ENCODE results near the gene MEN1.
A peak's percentile ranks its signal among the peaks of the same experiment; 100 is the strongest.

MEN1 gene

GRCh38 chr11:64764040-64764611 is 46.2 kb downstream of the MEN1 start:
- Histone ChIP-seq H3K36me3 (ENCODE audit: insufficient read depth) (peaks cover 14% of the 10 kb centered on the region; the same call in 1 of the 2 replicates), H3K9ac (no peak overlapping the region), H3K4me1 (ENCODE audit: low read depth, poor library complexity, severe bottlenecking) (peaks cover 14% of the 10 kb centered on the region), H2AFZ (ENCODE audit: low read depth) (no peak overlapping the region), H3K27me3 (ENCODE audit: insufficient read depth, low read depth) (no peaks in the 10 kb centered on the region), H4K20me1 (ENCODE audit: insufficient read depth) (peaks cover 9% of the 10 kb centered on the region; the same call in 1 of the 2 replicates), H3K79me2 (ENCODE audit: insufficient read depth, low read depth) (0 out of 2 replicates have a peak, but pooled peaks cover 6% of the 10 kb centered on the region), H3K4me2 (no peak overlapping the region), H3K27ac (peak overlapping the region; percentile 7; the same call in 1 of the 2 replicates), H3K4me3 (IDR thresholded peaks at IDR 0.05; ENCODE audit: insufficient read depth, low read depth, low read length) (no peak overlapping the region)
- TF ChIP-seq CTCF (conservative IDR thresholded peaks at IDR 0.05; ENCODE audit: low read depth, low read length) = no peak

GRCh38 chr11:64763526-64764039 is 46.8 kb downstream of the MEN1 start:
- Histone ChIP-seq H4K20me1 (ENCODE audit: insufficient read depth) (peaks cover 9% of the 10 kb centered on the region; the same call in 1 of the 2 replicates), H3K4me2 (no peak overlapping the region)
- TF ChIP-seq CTCF (conservative IDR thresholded peaks at IDR 0.05; ENCODE audit: low read depth, low read length) = no peak

DNA sequence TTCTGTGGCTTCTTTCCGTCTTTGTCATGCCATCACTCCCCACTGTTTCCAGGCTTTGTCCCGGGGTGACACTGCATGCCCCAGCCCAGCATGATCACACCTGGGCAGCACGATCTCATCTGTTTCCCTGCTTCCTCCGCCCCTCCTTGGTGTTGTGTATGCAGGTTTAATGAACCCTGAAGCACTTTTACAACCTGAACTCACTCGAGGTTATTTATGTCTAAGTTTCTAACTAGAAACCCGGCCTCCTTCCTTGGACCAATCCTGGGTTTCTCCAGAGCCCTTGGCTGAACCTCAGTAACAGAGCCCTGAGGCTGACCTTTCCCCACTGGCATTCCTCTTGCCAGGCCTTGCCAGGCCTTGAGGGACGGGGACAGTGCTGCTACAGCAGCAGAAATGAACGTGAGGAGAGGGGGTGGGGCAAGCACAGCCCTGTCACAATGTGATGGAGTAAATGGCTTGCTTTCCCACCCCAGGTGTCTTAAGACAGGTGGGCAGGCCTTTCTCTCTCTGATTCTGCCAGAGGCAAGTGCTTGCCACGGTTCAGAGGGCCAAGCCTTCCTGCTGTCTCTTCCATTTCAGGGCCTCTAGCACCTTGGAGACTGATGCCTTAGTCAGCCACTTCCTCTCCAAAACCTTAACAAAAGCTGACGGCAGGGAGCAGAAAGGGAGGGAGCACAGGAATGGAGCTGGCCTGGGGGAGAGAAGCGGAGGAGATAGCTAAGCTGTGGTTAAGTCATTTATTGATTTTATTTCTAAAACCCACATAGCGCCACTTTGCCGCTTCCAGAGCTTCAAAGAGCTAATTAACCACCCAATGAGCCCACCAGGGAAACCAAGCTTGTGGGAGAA is 47.5 kb downstream of the MEN1 start:
- Histone ChIP-seq H3K27ac (no peak overlapping the region; the same call in 1 of the 2 replicates), H3K79me2 (ENCODE audit: insufficient read depth, low read depth) (no peaks in the 10 kb centered on the region)
- no peak for TF ChIP-seq CTCF (conservative IDR thresholded peaks at IDR 0.05; ENCODE audit: low read depth, low read length)

More at GRCh38 chr11:64763526-64764039, 46.8 kb downstream of the MEN1 start:
- Histone ChIP-seq H3K4me1 (ENCODE audit: low read depth, poor library complexity, severe bottlenecking) (peaks cover 14% of the 10 kb centered on the region), H2AFZ (ENCODE audit: low read depth) (no peak overlapping the region), H3K9ac (no peak overlapping the region), H3K4me3 (IDR thresholded peaks at IDR 0.05; ENCODE audit: insufficient read depth, low read depth, low read length) (no peak overlapping the region), H3K36me3 (ENCODE audit: insufficient read depth) (peaks cover 12% of the 10 kb centered on the region; the same call in 1 of the 2 replicates), H3K27me3 (ENCODE audit: insufficient read depth, low read depth) (no peaks in the 10 kb centered on the region), H3K27ac (peak overlapping the region; percentile 7; the same call in 1 of the 2 replicates), H3K79me2 (ENCODE audit: insufficient read depth, low read depth) (0 out of 2 replicates have a peak, but pooled peaks cover under 1% of the 10 kb centered on the region)

DNA sequence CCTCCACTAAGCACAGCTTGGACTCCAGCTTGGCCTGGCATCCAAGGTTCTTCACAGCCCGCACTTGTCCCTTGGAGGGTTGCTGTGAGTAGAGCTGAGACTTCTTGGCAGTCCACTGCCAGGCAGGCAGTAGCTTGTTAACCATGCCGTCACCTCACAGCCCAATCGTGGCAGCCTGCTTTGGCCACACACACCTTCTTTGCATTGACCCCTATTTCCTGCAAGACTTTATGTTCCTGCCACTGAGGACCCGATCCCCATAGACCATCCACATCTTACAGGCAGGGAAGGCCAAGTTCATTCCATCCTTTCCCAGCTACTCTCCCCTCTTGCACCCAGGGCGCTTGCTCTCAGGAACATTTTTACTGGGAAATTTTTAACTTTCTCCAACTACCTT is 48.1 kb downstream of the MEN1 start:
- Histone ChIP-seq H3K36me3 (ENCODE audit: insufficient read depth) (peaks cover 6% of the 10 kb centered on the region; the same call in 1 of the 2 replicates), H3K4me3 (IDR thresholded peaks at IDR 0.05; ENCODE audit: insufficient read depth, low read depth, low read length) (no peak overlapping the region), H3K4me1 (ENCODE audit: low read depth, poor library complexity, severe bottlenecking) (peaks cover 11% of the 10 kb centered on the region), H3K27ac (no peak overlapping the region), H3K9ac (no peak overlapping the region), H3K27me3 (ENCODE audit: insufficient read depth, low read depth) (no peaks in the 10 kb centered on the region), H2AFZ (ENCODE audit: low read depth) (no peak overlapping the region), H3K4me2 (no peak overlapping the region), H4K20me1 (ENCODE audit: insufficient read depth) (peaks cover 9% of the 10 kb centered on the region; the same call in 1 of the 2 replicates), H3K79me2 (ENCODE audit: insufficient read depth, low read depth) (no peaks in the 10 kb centered on the region)
- no peak for TF ChIP-seq CTCF (conservative IDR thresholded peaks at IDR 0.05; ENCODE audit: low read depth, low read length)

More for the DNA sequence above, 47.5 kb downstream of the MEN1 start:
- Histone ChIP-seq H3K27me3 (ENCODE audit: insufficient read depth, low read depth) (no peaks in the 10 kb centered on the region), H2AFZ (ENCODE audit: low read depth) (no peak overlapping the region), H3K4me1 (ENCODE audit: low read depth, poor library complexity, severe bottlenecking) (peaks cover 13% of the 10 kb centered on the region), H3K36me3 (ENCODE audit: insufficient read depth) (peaks cover 7% of the 10 kb centered on the region; the same call in 1 of the 2 replicates), H3K4me2 (no peak overlapping the region), H3K4me3 (IDR thresholded peaks at IDR 0.05; ENCODE audit: insufficient read depth, low read depth, low read length) (no peak overlapping the region), H3K9ac (no peak overlapping the region), H4K20me1 (ENCODE audit: insufficient read depth) (peaks cover 9% of the 10 kb centered on the region; the same call in 1 of the 2 replicates)
